DND-41 (cell line): ENCODE results near the gene PIP4K2A.
"Not testable (repeated sequence)": the region's sequence is repeated elsewhere in the genome, so short reads cannot be mapped to it uniquely, and the experiment has no call there.

Experiments used
- EZH2 ChIP-seq: IDR thresholded peaks from 3 replicates; pipeline ENCODE4 v1.6.1; 2012; ENCODE audit warnings: borderline replicate concordance, low read depth, mild to moderate bottlenecking, moderate library complexity, low read length, inconsistent platforms; ENCODE audit not compliant: severe bottlenecking
- TF ChIP-seq, protein P1 (sequence below): IDR thresholded peaks from 2 replicates; pipeline ENCODE4 v1.5.1; 2012; ENCODE audit warnings: borderline replicate concordance, low read length, moderate library complexity, mild to moderate bottlenecking; ENCODE audit not compliant: poor library complexity, severe bottlenecking; ENCODE audit errors: extremely low read depth

GRCh38 chr10:22499973-22500372, 214.4 kb downstream of the PIP4K2A start:
- TF ChIP-seq, protein P1, sequence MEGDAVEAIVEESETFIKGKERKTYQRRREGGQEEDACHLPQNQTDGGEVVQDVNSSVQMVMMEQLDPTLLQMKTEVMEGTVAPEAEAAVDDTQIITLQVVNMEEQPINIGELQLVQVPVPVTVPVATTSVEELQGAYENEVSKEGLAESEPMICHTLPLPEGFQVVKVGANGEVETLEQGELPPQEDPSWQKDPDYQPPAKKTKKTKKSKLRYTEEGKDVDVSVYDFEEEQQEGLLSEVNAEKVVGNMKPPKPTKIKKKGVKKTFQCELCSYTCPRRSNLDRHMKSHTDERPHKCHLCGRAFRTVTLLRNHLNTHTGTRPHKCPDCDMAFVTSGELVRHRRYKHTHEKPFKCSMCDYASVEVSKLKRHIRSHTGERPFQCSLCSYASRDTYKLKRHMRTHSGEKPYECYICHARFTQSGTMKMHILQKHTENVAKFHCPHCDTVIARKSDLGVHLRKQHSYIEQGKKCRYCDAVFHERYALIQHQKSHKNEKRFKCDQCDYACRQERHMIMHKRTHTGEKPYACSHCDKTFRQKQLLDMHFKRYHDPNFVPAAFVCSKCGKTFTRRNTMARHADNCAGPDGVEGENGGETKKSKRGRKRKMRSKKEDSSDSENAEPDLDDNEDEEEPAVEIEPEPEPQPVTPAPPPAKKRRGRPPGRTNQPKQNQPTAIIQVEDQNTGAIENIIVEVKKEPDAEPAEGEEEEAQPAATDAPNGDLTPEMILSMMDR: not testable (repeated sequence)
- TF ChIP-seq EZH2: not testable (repeated sequence)
